OCI-LY3 (cell line): Measurements from ENCODE around the gene TRAPPC14.
"Not testable (repeated sequence)": the region's sequence is repeated elsewhere in the genome, so short reads cannot be mapped to it uniquely, and the experiment has no call there.

ENCODE experiments used
- H2AFZ ChIP-seq: fragments of 200-600, 300-600 bp; shearing (Covaris generic); 2 replicates; pipeline ENCODE4 v1.6.0; 2014; ENCODE audit warnings: antibody characterized with exemption, low read depth, low read length
- H3K27ac ChIP-seq: fragments of 200-600, 300-600 bp; sonication (generic); 2 replicates; pipeline ENCODE4 v1.5.1; 2014; ENCODE audit warnings: mild to moderate bottlenecking, low read length, moderate library complexity, mixed read lengths
- H3K27me3 ChIP-seq: fragments of 200-600, 300-600 bp; sonication (generic); 2 replicates; pipeline ENCODE4 v1.6.1; 2014; ENCODE audit warnings: low read depth, low read length, mixed read lengths
- H3K36me3 ChIP-seq: fragments of 200-600, 300-600 bp; sonication (generic); replicated peaks from 2 replicates; pipeline ENCODE3; 2014; ENCODE audit warnings: low read depth, low read length, mixed read lengths
- H3K4me1 ChIP-seq: fragments of 300-600, 200-600 bp; sonication (generic); 2 replicates; pipeline ENCODE4 v1.6.1; 2014; ENCODE audit warnings: low read length, mixed read lengths
- H3K4me2 ChIP-seq: fragments of 200-600, 300-600 bp; sonication (generic); 2 replicates; pipeline ENCODE4 v1.6.1; 2014; ENCODE audit warnings: low read length, mixed read lengths
- H3K4me3 ChIP-seq: fragments of 300-600, 200-600 bp; sonication (generic); 2 replicates; pipeline ENCODE4 v1.5.1; 2014; ENCODE audit warnings: antibody characterized with exemption, mild to moderate bottlenecking, low read length, moderate library complexity
- H3K79me2 ChIP-seq: fragments of 300-600, 200-600 bp; shearing (Covaris generic); 2 replicates; pipeline ENCODE4 v1.6.1; 2014; ENCODE audit warnings: mild to moderate bottlenecking, low read length, mixed read lengths
- H3K9ac ChIP-seq: fragments of 300-600, 200-600 bp; shearing (Covaris generic); 2 replicates; pipeline ENCODE4 v1.6.0; 2014; ENCODE audit warnings: mild to moderate bottlenecking, low read length, moderate library complexity
- H3K9me3 ChIP-seq: fragments of 200-600, 300-600 bp; shearing (Covaris generic); 2 replicates; pipeline ENCODE4 v1.6.1; 2014; ENCODE audit warnings: low read length, mixed read lengths; ENCODE audit not compliant: insufficient read depth
- H4K20me1 ChIP-seq: fragments of 200-600, 300-600 bp; sonication (generic); 2 replicates; pipeline ENCODE4 v1.6.1; 2016; ENCODE audit warnings: low read length, mixed read lengths; ENCODE audit not compliant: insufficient read depth
- CTCF ChIP-seq: fragments of 200-600, 300-600 bp; sonication (generic); IDR thresholded peaks from 2 replicates; pipeline ENCODE4 v1.5.1; 2014; ENCODE audit warnings: antibody characterized with exemption, low read length, low read depth
- EZH2phosphoT487 ChIP-seq: fragments of 200-600 bp; shearing (Covaris generic); IDR thresholded peaks from 2 replicates; pipeline ENCODE4 v1.6.1; 2018; ENCODE audit warnings: antibody characterized with exemption, mixed run types, low read depth

TRAPPC14 gene

GRCh38 chr7:100198266-100198665, 39.7 kb upstream of the TRAPPC14 start:
- H3K4me2 ChIP-seq, result no peak overlapping the region
- H2AFZ ChIP-seq, result no peak overlapping the region
- no peak overlapping the region for H3K27ac ChIP-seq
- H3K4me3 ChIP-seq, result no peak overlapping the region
- H3K9ac ChIP-seq, result no peak overlapping the region
- peaks cover 54% of the 10 kb centered on the region for H3K4me1 ChIP-seq
- H4K20me1 ChIP-seq, result no peaks in the 10 kb centered on the region
- H3K36me3 ChIP-seq, result no peaks in the 10 kb centered on the region
- H3K9me3 ChIP-seq, result no peaks in the 10 kb centered on the region
- TF ChIP-seq CTCF, result no peak
- TF ChIP-seq EZH2phosphoT487, result no peak
- peaks cover 4% of the 10 kb centered on the region; the same call in 1 of the 2 replicates for H3K27me3 ChIP-seq
- H3K79me2 ChIP-seq, result no peaks in the 10 kb centered on the region

GRCh38 chr7:100195901-100196322, 37.4 kb upstream of the TRAPPC14 start:
- H2AFZ ChIP-seq, H3K27me3 ChIP-seq, H3K9ac ChIP-seq, H3K4me3 ChIP-seq, H3K79me2 ChIP-seq, H3K36me3 ChIP-seq, H3K9me3 ChIP-seq, H4K20me1 ChIP-seq: not testable (repeated sequence)
- peak overlapping the region; percentile 32; the same call in 1 of the 2 replicates for H3K27ac ChIP-seq
- H3K4me2 ChIP-seq, result peak overlapping the region; percentile 47
- peaks cover 65% of the 10 kb centered on the region for H3K4me1 ChIP-seq

DNA sequence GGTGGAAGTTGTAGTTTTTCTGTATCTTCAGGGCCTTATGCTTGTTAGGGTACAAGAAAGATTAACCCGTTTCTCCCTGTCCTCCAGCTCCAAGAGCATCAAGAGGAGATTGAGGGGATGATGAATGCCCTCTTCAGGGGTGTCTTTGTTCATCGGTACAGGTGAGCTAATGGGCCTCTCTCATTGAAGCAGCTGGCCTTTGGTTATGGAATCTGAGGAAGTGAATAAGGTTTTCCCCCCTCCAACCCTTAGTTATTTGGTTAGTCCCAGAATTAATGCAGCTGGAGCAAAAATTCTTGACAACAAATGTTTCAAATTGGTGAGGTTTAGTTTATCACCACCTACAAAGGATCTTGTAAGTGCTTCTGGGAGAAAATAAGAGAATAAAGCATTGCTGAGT, 36.7 kb upstream of the TRAPPC14 start:
- no peak overlapping the region; the same call in 1 of the 2 replicates for H3K9ac ChIP-seq
- H3K4me3 ChIP-seq, result no peak overlapping the region
- H3K4me1 ChIP-seq, result peaks cover 65% of the 10 kb centered on the region
- peak overlapping the region; percentile 47; the same call in 1 of the 2 replicates for H3K4me2 ChIP-seq
- TF ChIP-seq EZH2phosphoT487 (no peak), CTCF (no peak)
- peak overlapping the region; percentile 30; the same call in 1 of the 2 replicates for H3K27ac ChIP-seq
- no peaks in the 10 kb centered on the region for H3K79me2 ChIP-seq
- H3K27me3 ChIP-seq, result no peaks in the 10 kb centered on the region
- no peaks in the 10 kb centered on the region for H3K36me3 ChIP-seq
- no peaks in the 10 kb centered on the region for H3K9me3 ChIP-seq
- H4K20me1 ChIP-seq, result no peaks in the 10 kb centered on the region
- H2AFZ ChIP-seq, result peak overlapping the region; percentile 67; the same call in 1 of the 2 replicates

- TF ChIP-seq CTCF (no peak), EZH2phosphoT487 (no peak)
- H3K4me2 ChIP-seq, result no peak overlapping the region
- H3K27me3 ChIP-seq, result 0 out of 2 replicates have a peak, but pooled peaks cover 3% of the 10 kb centered on the region
- H3K27ac ChIP-seq, result no peak overlapping the region
- no peaks in the 10 kb centered on the region for H3K9me3 ChIP-seq
- H3K36me3 ChIP-seq, result no peaks in the 10 kb centered on the region
- H3K9ac ChIP-seq, result no peak overlapping the region
- no peak overlapping the region for H3K4me3 ChIP-seq
- peaks cover 52% of the 10 kb centered on the region for H3K4me1 ChIP-seq
- no peaks in the 10 kb centered on the region for H4K20me1 ChIP-seq
- H2AFZ ChIP-seq, result no peak overlapping the region
- H3K79me2 ChIP-seq, result no peaks in the 10 kb centered on the region
Observed at GRCh38 chr7:100192969-100193368, 34.4 kb upstream of the TRAPPC14 start.

GRCh38 chr7:100192281-100192862, 33.8 kb upstream of the TRAPPC14 start:
- H3K9ac ChIP-seq, result not testable (repeated sequence)

More at GRCh38 chr7:100192281-100192862, 33.8 kb upstream of the TRAPPC14 start:
- H3K4me1 ChIP-seq, result peaks cover 52% of the 10 kb centered on the region
- H3K79me2 ChIP-seq, H3K4me3 ChIP-seq, H4K20me1 ChIP-seq, H3K4me2 ChIP-seq, H3K27me3 ChIP-seq, H3K27ac ChIP-seq, H3K36me3 ChIP-seq, H3K9me3 ChIP-seq: not testable (repeated sequence)
- peak overlapping the region; percentile 87 for H2AFZ ChIP-seq
